Mesodermal cell (in vitro differentiated cells): ENCODE data around the gene THEM4. TPM values are rescaled to one million over a fixed set of nuclear protein-coding genes. Genes with fewer than 3 reads are reported as not detected.

Experiments used
- H3K27ac ChIP-seq: 2 replicates; pipeline ENCODE4 v1.7.0; 2013; ENCODE audit warnings: mild to moderate bottlenecking, low read depth, low read length, moderate library complexity; ENCODE audit not compliant: severe bottlenecking
- H3K36me3 ChIP-seq: 2 replicates; pipeline ENCODE4 v1.7.1; 2013; ENCODE audit warnings: mild to moderate bottlenecking, low read length, moderate library complexity; ENCODE audit not compliant: control insufficient read depth, insufficient read depth
- H3K4me1 ChIP-seq: one replicate; pipeline ENCODE4 v1.7.1; 2013; ENCODE audit warnings: mild to moderate bottlenecking, low read length; ENCODE audit not compliant: insufficient read depth, control insufficient read depth, poor library complexity, severe bottlenecking
- H3K4me3 ChIP-seq: 2 replicates; pipeline ENCODE4 v1.7.0; 2013; ENCODE audit warnings: low read length, control low read depth, mild to moderate bottlenecking; ENCODE audit not compliant: insufficient read depth, poor library complexity, severe bottlenecking; ENCODE audit errors: extremely low read depth
- H3K9me3 ChIP-seq: 2 replicates; pipeline ENCODE4 v1.7.1; 2013; ENCODE audit warnings: mild to moderate bottlenecking, low read length, moderate library complexity; ENCODE audit not compliant: control insufficient read depth
- WGBS, 2 experiments: methylation state at CpG; one replicate each; pipeline ENCODE4 v1.1.5; 2013; ENCODE audit warnings: missing lambda C conversion rate in 2 of 2; ENCODE audit not compliant: insufficient coverage in 2 of 2; 5-methylcytosine and 5-hydroxymethylcytosine counted together
- polyA plus RNA-seq, 2 experiments: library from polyadenylated mRNA; stranded (reverse); fragments of 50-300 nt; gene quantifications; one replicate each; pipeline ENCODE4 v1.2.3, GENCODE V29; 2013

Gene THEM4
- polyA plus RNA-seq (2013, experiment 1 of 2), result 9.8 TPM
- polyA plus RNA-seq (2013, experiment 2 of 2), result 11.7 TPM

- WGBS, 2 experiments, result 0 to 4% methylated on average over 58 to 66 of the region's 73 CpGs
- Histone ChIP-seq H3K36me3 (peaks cover 11% of the 10 kb centered on the region), H3K4me3 (peak within 1 kb of the TSS; percentile 54), H3K27ac (peak within 1 kb of the TSS; percentile 84), H3K9me3 (peaks cover 20% of the 10 kb centered on the region), H3K4me1 (no peaks in the 10 kb centered on the region)
Observed at GRCh38 chr1:151909167-151910149, at the start of gene THEM4. Gene THEM4 (minus strand): TSS chr1:151909511. CDS start chr1:151909458, 53 bp downstream.

GRCh38 chr1:151958959-151959358, 49.6 kb upstream of the THEM4 start:
- H3K4me1 ChIP-seq, result no peaks in the 10 kb centered on the region
- 90 to 100% methylated on average over 1 to 2 of the region's 2 CpGs for WGBS, 2 experiments
- H3K4me3 ChIP-seq, result no peak overlapping the region
- no peak overlapping the region for H3K27ac ChIP-seq
- no peaks in the 10 kb centered on the region for H3K9me3 ChIP-seq
- H3K36me3 ChIP-seq, result no peaks in the 10 kb centered on the region

DNA sequence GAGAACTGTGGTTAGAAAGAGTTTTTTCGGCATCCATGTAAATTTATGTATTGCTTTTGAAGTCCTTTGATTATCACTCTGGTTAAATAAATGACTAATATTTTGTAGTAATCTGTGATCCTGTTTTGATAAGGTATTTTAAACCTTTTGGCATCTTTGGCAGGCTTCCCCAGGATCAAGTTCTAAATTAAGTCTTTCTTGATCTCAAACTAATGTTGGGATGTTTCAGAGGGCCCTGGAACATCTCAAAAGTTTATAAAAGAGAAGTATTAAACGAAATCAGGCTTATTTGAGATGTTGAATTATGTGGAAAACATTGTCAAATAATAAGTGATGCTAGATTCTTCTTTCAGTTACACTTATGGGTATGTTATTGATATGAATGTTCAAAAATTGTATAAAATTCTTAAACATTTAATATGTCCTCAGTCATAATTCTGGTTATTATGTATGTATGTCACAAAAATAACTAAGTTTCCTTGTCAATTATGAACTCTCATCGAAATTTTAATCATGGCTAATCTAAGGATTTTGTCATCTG, 47.7 kb upstream of the THEM4 start:
- H3K27ac ChIP-seq, result no peak overlapping the region
- no CpG with 5 or more reads among the region's 3 CpGs for WGBS, 2 experiments
- H3K4me3 ChIP-seq, result no peak overlapping the region
- H3K36me3 ChIP-seq, result no peaks in the 10 kb centered on the region
- H3K4me1 ChIP-seq, result no peaks in the 10 kb centered on the region
- no peaks in the 10 kb centered on the region for H3K9me3 ChIP-seq

DNA sequence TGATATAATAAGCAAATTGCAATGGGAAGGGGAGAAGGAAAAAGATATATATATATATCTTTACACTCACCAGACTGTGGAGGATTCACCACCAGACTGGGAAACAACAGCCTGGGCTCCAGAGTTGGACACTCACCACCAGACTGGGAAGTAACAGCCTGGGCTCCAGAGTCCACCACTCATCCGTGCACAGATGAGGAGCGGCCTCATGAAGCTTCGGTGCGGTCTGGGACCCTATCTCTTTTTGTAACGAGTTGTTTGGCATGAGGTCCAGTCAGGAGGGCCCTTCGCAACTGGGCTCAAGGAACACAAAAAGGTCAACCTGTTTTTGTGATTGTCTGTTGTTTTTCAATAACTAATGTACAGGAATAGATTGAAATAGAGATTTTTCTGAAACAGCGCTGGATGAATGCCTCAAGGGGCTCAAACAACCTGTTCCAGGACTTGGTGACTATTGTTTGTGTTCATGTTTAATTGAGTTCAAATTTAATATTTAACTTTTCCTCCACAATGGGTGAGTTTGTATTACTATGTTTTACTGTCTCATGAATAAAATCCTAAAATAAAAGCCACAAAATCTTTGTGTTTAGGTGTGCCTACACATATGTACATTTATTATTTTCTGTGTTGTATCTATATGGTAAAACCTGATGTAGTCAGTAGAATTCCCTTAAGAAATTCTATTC, 44.2 kb upstream of the THEM4 start:
- Histone ChIP-seq H3K9me3 (no peaks in the 10 kb centered on the region), H3K36me3 (no peaks in the 10 kb centered on the region), H3K4me1 (no peaks in the 10 kb centered on the region), H3K27ac (no peak overlapping the region), H3K4me3 (no peak overlapping the region)
- 94 to 96% methylated on average over 5 to 7 of the region's 7 CpGs for WGBS, 2 experiments

- Histone ChIP-seq H3K4me1 (no peaks in the 10 kb centered on the region), H3K4me3 (no peak overlapping the region), H3K36me3 (no peaks in the 10 kb centered on the region), H3K9me3 (no peaks in the 10 kb centered on the region), H3K27ac (no peak overlapping the region)
- WGBS, 2 experiments, result no CpG with 5 or more reads among the region's 1 CpG
Observed at GRCh38 chr1:151952811-151953210, 43.5 kb upstream of the THEM4 start.

- 92 to 93% methylated on average over 18 of the region's 18 CpGs for WGBS, 2 experiments
- Histone ChIP-seq H3K4me1 (peaks cover 12% of the 10 kb centered on the region), H3K27ac (no peak overlapping the region), H3K4me3 (no peak overlapping the region), H3K9me3 (no peaks in the 10 kb centered on the region), H3K36me3 (no peaks in the 10 kb centered on the region)
Observed at GRCh38 chr1:151949371-151950193, 40.3 kb upstream of the THEM4 start.

DNA sequence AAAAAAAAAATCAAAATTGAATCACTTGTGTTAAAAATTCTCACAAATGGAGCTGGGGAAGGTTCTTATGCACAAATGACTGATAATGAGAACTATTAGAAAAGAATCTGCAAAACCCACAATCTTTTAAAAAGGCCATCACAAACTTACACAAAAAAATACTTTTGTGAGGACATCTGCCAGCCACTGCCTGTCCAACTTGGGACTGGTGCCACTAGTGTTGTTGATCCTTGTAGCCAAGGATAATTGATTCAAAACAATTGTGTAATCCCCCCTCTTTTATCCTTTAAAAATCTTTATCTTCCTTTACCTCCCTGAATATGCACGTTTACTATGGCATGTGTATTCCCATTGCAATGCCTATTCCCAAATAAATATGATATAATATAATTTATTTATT, 39.2 kb upstream of the THEM4 start:
- no peaks in the 10 kb centered on the region for H3K9me3 ChIP-seq
- H3K27ac ChIP-seq, result no peak overlapping the region
- H3K4me3 ChIP-seq, result no peak overlapping the region
- no peaks in the 10 kb centered on the region for H3K36me3 ChIP-seq
- peaks cover 12% of the 10 kb centered on the region for H3K4me1 ChIP-seq
- no CpG with 5 or more reads among the region's 1 CpG for WGBS, 2 experiments

- Histone ChIP-seq H3K9me3 (no peaks in the 10 kb centered on the region), H3K27ac (no peak overlapping the region), H3K4me3 (no peak overlapping the region), H3K4me1 (peaks cover 12% of the 10 kb centered on the region), H3K36me3 (no peaks in the 10 kb centered on the region)
- WGBS, 2 experiments, result no CpG with 5 or more reads among the region's 2 CpGs
Observed at GRCh38 chr1:151947140-151947539, 37.8 kb upstream of the THEM4 start.

- Histone ChIP-seq H3K9me3 (no peaks in the 10 kb centered on the region), H3K36me3 (no peaks in the 10 kb centered on the region), H3K4me3 (no peak overlapping the region), H3K4me1 (peaks cover 12% of the 10 kb centered on the region), H3K27ac (peak overlapping the region; percentile 85)
- 55 to 66% methylated on average over 4 to 5 of the region's 10 CpGs for WGBS, 2 experiments
Observed at GRCh38 chr1:151945725-151946722, 36.7 kb upstream of the THEM4 start.
